PFSK-1 (cell line): ENCODE results near the gene TADA1.

Experiments
- FOXP2 ChIP-seq: optimal IDR thresholded peaks from 2 replicates; pipeline ENCODE3; 2011; ENCODE audit warnings: borderline replicate concordance, control low read depth, inconsistent platforms; ENCODE audit not compliant: insufficient read depth; ENCODE audit errors: extremely low read length, extremely low read depth
- POLR2AphosphoS5 ChIP-seq: IDR thresholded peaks from 2 replicates; pipeline ENCODE4 v1.6.1; 2012; ENCODE audit warnings: low read depth, mild to moderate bottlenecking, control low read depth, low read length, moderate library complexity
- SIN3A ChIP-seq: IDR thresholded peaks from 2 replicates; pipeline ENCODE4 v1.6.1; 2012; ENCODE audit warnings: mild to moderate bottlenecking, low read length, moderate library complexity, borderline replicate concordance; ENCODE audit not compliant: insufficient read depth
- TAF1 ChIP-seq: IDR thresholded peaks from 2 replicates; pipeline ENCODE4 v1.6.1; 2012; ENCODE audit warnings: low read length, control low read depth, borderline replicate concordance; ENCODE audit not compliant: insufficient read depth
- TF ChIP-seq, protein P1 (sequence below), 2 experiments: IDR thresholded peaks; 2 replicates each; pipeline versions ENCODE4 v1.6.1 to v1.8.0; 2011 to 2012; ENCODE audit warnings: low read depth in 2 of 2, low read length in 2 of 2, control low read depth in 1 of 2, inconsistent platforms in 1 of 2, mild to moderate bottlenecking in 1 of 2, moderate library complexity in 1 of 2; ENCODE audit not compliant: insufficient read depth in 1 of 2

The TADA1 gene

DNA sequence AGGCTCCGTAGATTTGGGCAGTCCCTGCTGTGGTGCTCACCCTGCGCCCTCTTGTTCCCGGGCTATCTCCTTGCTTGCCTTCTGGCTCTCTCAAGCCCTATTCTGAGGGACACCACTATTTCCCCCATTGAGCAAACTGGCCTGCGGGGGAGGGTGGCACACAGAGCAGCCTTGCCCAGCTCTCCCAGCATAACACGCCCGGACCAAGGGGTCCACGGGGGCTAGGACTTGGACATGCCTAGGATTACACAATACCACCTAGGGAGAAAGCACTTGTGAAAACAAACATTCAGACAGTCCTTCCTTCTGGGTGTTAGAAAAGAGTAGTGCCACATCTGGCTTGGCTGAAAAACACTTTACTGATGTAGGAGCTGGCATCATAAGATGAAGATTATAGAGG is 7.4 kb downstream of the TADA1 start:
- no peak for TF ChIP-seq FOXP2
- TF ChIP-seq, protein P1, sequence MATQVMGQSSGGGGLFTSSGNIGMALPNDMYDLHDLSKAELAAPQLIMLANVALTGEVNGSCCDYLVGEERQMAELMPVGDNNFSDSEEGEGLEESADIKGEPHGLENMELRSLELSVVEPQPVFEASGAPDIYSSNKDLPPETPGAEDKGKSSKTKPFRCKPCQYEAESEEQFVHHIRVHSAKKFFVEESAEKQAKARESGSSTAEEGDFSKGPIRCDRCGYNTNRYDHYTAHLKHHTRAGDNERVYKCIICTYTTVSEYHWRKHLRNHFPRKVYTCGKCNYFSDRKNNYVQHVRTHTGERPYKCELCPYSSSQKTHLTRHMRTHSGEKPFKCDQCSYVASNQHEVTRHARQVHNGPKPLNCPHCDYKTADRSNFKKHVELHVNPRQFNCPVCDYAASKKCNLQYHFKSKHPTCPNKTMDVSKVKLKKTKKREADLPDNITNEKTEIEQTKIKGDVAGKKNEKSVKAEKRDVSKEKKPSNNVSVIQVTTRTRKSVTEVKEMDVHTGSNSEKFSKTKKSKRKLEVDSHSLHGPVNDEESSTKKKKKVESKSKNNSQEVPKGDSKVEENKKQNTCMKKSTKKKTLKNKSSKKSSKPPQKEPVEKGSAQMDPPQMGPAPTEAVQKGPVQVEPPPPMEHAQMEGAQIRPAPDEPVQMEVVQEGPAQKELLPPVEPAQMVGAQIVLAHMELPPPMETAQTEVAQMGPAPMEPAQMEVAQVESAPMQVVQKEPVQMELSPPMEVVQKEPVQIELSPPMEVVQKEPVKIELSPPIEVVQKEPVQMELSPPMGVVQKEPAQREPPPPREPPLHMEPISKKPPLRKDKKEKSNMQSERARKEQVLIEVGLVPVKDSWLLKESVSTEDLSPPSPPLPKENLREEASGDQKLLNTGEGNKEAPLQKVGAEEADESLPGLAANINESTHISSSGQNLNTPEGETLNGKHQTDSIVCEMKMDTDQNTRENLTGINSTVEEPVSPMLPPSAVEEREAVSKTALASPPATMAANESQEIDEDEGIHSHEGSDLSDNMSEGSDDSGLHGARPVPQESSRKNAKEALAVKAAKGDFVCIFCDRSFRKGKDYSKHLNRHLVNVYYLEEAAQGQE (IDR thresholded peaks at IDR 0.05; ENCODE audit: insufficient read depth in 1 of 2, low read depth in 2 of 2, low read length in 2 of 2), result no peak
- no peak for TF ChIP-seq SIN3A
- no peak for TF ChIP-seq TAF1
- no peak for TF ChIP-seq POLR2AphosphoS5

DNA sequence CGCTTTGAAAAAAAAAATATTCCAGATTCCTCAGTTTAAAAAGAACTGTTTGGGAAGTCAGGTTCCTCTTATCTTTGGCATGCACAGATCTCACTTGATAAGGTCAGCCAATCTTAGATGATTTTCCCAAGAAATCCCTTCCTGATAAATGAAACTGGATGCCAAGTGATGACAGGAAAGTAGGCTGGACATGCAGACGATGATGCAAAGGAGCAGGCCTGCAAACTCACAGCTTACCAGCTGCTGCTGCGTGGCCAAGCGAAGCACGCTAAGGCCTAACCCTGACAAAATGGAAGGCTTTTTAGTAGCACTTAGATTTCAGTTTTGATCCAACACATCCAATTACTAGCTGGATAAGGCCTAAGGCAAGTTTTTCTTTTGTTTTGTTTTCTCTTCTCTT is 10.1 kb downstream of the TADA1 start:
- TF ChIP-seq, protein P1 (IDR thresholded peaks at IDR 0.05; ENCODE audit: insufficient read depth in 1 of 2, low read depth in 2 of 2, low read length in 2 of 2), result no peak
- TF ChIP-seq TAF1, result no peak
- no peak for TF ChIP-seq SIN3A
- no peak for TF ChIP-seq FOXP2
- TF ChIP-seq POLR2AphosphoS5, result no peak

DNA sequence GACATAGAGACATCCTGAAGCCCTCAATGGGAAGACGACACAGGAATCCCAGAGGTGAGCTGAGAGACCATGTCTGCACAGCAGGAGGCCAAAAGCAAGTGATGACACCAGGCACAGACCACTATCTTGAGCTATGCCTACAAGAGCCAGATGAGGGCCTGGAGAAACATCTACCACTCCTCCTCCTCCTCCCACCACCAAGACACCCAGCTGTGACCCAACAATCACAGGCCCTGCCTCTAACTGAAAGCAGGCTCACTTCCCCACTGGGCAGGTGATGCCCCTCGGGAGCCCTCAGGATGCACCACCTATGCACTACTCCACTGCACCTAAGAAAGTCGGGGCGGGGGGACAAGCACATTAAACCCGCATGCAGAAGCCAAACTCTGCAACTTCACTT is 16.5 kb downstream of the TADA1 start:
- TF ChIP-seq SIN3A, result no peak
- TF ChIP-seq, protein P1 (IDR thresholded peaks at IDR 0.05; ENCODE audit: insufficient read depth in 1 of 2, low read depth in 2 of 2, low read length in 2 of 2), result no peak

DNA sequence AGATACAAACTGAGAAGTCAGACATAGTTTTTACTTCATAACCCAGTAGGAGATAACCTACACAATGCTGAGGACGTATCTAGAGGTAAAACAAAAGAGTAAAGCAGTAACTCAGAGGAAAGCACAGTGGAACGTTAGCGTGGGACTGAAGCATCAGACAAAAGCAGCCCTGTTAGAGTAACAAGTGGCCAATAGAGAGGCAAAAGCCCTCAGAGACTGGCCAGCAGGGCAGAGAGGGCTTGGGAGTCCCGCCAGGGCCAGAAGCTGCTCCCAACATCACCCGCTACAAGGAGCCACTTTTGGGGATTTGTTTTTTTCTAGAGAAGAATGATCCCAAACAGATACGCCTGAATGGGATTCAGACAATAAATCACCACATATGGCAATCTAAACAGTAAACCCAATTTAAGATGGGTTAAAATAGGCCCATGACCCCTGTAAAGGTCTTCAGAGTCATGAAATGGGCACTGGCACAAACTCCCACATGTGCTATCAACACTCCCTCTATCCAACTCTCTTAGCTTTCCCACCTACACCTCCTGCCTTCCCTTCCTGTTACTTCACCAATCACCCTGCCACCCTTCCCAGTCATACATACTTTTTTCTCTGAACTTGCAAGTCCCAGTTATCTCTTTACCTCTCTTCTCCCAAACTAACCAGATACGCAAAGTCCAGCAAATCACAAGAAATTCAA is 17.2 kb downstream of the TADA1 start:
- TF ChIP-seq POLR2AphosphoS5 (no peak), FOXP2 (no peak), SIN3A (no peak), TAF1 (no peak)
- TF ChIP-seq, protein P1 (IDR thresholded peaks at IDR 0.05; ENCODE audit: insufficient read depth in 1 of 2, low read depth in 2 of 2, low read length in 2 of 2), result no peak

DNA sequence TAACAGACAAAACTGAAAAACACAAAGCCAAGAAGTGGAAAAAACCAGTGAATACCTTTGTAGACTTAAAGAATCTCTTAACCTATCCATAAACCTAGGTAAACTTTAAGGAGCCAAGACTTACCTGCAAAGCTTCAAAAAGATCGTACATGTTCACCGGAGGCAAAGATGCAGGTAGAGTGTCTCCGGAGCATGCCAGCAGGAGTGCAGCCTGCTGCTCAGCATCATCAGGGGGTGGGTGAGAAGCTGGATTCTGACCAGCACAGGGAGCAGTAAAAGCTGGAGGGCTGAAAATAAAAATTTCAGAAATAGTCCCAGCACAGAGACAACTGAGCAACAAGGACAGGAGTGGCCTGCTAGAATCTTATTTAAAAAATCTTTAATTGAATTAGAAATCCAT is 18.1 kb downstream of the TADA1 start:
- TF ChIP-seq FOXP2 (no peak), POLR2AphosphoS5 (no peak), TAF1 (no peak), SIN3A (no peak)
- TF ChIP-seq, protein P1 (IDR thresholded peaks at IDR 0.05; ENCODE audit: insufficient read depth in 1 of 2, low read depth in 2 of 2, low read length in 2 of 2), result no peak
